HepG2 (cell line): ENCODE measurements around the gene DNM1. TPM values are rescaled to one million over a fixed set of nuclear protein-coding genes. Genes with fewer than 3 reads are reported as not detected.

Experiments
- ATAC-seq: fragments of 200-7000 bp; cut with Tn5 transposase; 3 replicates; pipeline ENCODE4 v1.9.1; 2020; ENCODE audit warnings: mild to moderate bottlenecking, moderate library complexity
- BruUV-seq: library from RNA; stranded (reverse); fragments of 400-500 nt; replicated peaks from 2 replicates; lab custom pipeline; 2021; lab: Mats Ljungman, UMichigan
- CTCF ChIA-PET: fragments of 300-600 bp; formaldehyde crosslinking; extraction: SDS; loops from one replicate; lab custom pipeline; 2021; ENCODE audit warnings: low total read pairs, inconsistent platforms, low intra/inter-chr PET ratio; lab: Yijun Ruan, JAX
- POLR2A ChIA-PET: fragments of 350-600 bp; sonication (Branson Sonifier 250); formaldehyde crosslinking; loops from one replicate; lab custom pipeline; 2020; ENCODE audit warnings: antibody characterized with exemption, inconsistent platforms; lab: Yijun Ruan, JAX
- DNase-seq: peaks from one replicate; pipeline ENCODE4 v3.0.0-alpha.2; 2015; ENCODE audit warnings: low spot score
- FAIRE-seq: peaks from 3 replicates; lab custom pipeline; 2011; peaks lifted over from hg19 to GRCh38; lab: Jason Lieb, UNC
- H2AFZ ChIP-seq: one replicate; pipeline ENCODE4 v1.6.1; 2011; ENCODE audit warnings: low read length, inconsistent platforms
- H3K27ac ChIP-seq: fragments of 300-600 bp; 3 replicates; pipeline ENCODE4 v1.8.0; 2011; ENCODE audit warnings: mixed run types, mild to moderate bottlenecking, mixed read lengths, low read length, inconsistent platforms; ENCODE audit not compliant: insufficient read depth; ENCODE audit errors: extremely low read length
- H3K27me3 ChIP-seq, 2 experiments: fragments of 200-600 bp in 1 of 2; 2 replicates in 1 of 2; 3 replicates in 1 of 2; pipeline versions ENCODE4 v1.6.0 to v1.8.0; 2011; ENCODE audit warnings: low read length in 2 of 2, mild to moderate bottlenecking in 2 of 2, moderate library complexity in 2 of 2, inconsistent platforms in 1 of 2; ENCODE audit not compliant: insufficient read depth in 2 of 2, control insufficient read depth in 1 of 2
- H3K36me3 ChIP-seq, 2 experiments: fragments of 200-600 bp in 1 of 2; replicated peaks in 1 of 2; 2 replicates in 1 of 2; 3 replicates in 1 of 2; pipeline versions ENCODE4 v1.5.1 to v1.8.0; 2011; ENCODE audit warnings: low read length in 2 of 2, inconsistent platforms in 1 of 2; ENCODE audit not compliant: insufficient read depth in 2 of 2, control insufficient read depth in 1 of 2
- H3K4me1 ChIP-seq: 2 replicates; pipeline ENCODE4 v1.5.1; 2012; ENCODE audit warnings: low read length, inconsistent platforms; ENCODE audit not compliant: insufficient read depth
- H3K4me2 ChIP-seq: 2 replicates; pipeline ENCODE4 v1.6.0; 2011; ENCODE audit warnings: low read depth, low read length, inconsistent platforms
- H3K4me3 ChIP-seq, 3 experiments: fragments of 200-600 bp in 1 of 3; sonication (generic), shearing (Covaris generic) in 1 of 3; replicated peaks in 1 of 3; 2 replicates each; pipeline ENCODE4 v1.5.1; 2011 to 2016; ENCODE audit warnings: low read length in 3 of 3, inconsistent platforms in 2 of 3, low read depth in 2 of 3, mild to moderate bottlenecking in 2 of 3, control low read depth in 1 of 3, mixed read lengths in 1 of 3; ENCODE audit not compliant: insufficient read depth in 1 of 3
- H3K79me2 ChIP-seq: one replicate; pipeline ENCODE4 v1.6.1; 2011; ENCODE audit warnings: low read length, inconsistent platforms; ENCODE audit not compliant: insufficient read depth
- H3K9ac ChIP-seq: 2 replicates; pipeline ENCODE4 v1.6.0; 2011; ENCODE audit warnings: mild to moderate bottlenecking, low read depth, low read length, inconsistent platforms; ENCODE audit not compliant: insufficient read depth
- H3K9me3 ChIP-seq: 2 replicates; pipeline ENCODE4 v1.5.1; 2012; ENCODE audit warnings: mild to moderate bottlenecking, low read length
- H4K20me1 ChIP-seq: 2 replicates; pipeline ENCODE4 v1.6.0; 2011; ENCODE audit warnings: inconsistent platforms, mild to moderate bottlenecking, low read length, moderate library complexity; ENCODE audit not compliant: insufficient read depth
- ELF3 ChIP-seq: IDR thresholded peaks from 2 replicates; pipeline ENCODE4 v1.6.1; 2016; ENCODE audit warnings: missing genetic modification reagents, missing compliant biosample characterization
- PATZ1 ChIP-seq: sonication (generic); formaldehyde crosslinking; IDR thresholded peaks from 2 replicates; pipeline ENCODE4 v1.4.0; 2020; ENCODE audit warnings: missing genetic modification reagents
- SOX5 ChIP-seq: IDR thresholded peaks from 2 replicates; pipeline ENCODE4 v1.6.1; 2016; ENCODE audit warnings: borderline replicate concordance
- TFAP4 ChIP-seq: sonication (generic); IDR thresholded peaks from 2 replicates; pipeline ENCODE4 v1.6.1; 2016; ENCODE audit warnings: low read depth, borderline replicate concordance
- ZNF281 ChIP-seq: sonication (generic); formaldehyde crosslinking; IDR thresholded peaks from 2 replicates; pipeline ENCODE4 v1.4.0; 2020; ENCODE audit warnings: missing genetic modification reagents, borderline replicate concordance
- WGBS: methylation state at CpG from one replicate; pipeline ENCODE4 v1.1.6; 2017; ENCODE audit warnings: low lambda C conversion rate; 5-methylcytosine and 5-hydroxymethylcytosine counted together
- in situ Hi-C: cut with HindIII; loops from 2 replicates; pipeline ENCODE4 v1.10.0; 2017; ENCODE audit warnings: low pct_unique_long_range_greater_than_20kb; ENCODE audit not compliant: extremely low pct_ligation_motif_present
- intact Hi-C: fragments of 100-400 bp; cut with micrococcal nuclease; formaldehyde crosslinking; loops from one replicate; pipeline ENCODE4 v1.10.0; 2022; ENCODE audit not compliant: unreplicated experiment
- polyA plus RNA-seq, 8 experiments: library from polyadenylated mRNA; depleted of rRNA in 3 of 8; stranded (reverse) in 7 of 8; unstranded in 1 of 8; fragments of >200 nt; fragmentation: Illumina TruSeq in 4 of 8; extraction: Trizol in 4 of 8; gene quantifications; 2 replicates each; pipeline versions ENCODE4 v1.2.1 to v1.2.3, GENCODE V29; 2011 to 2016; ENCODE audit warnings: low read depth in 4 of 8, missing spikeins in 1 of 8, mixed read lengths in 1 of 8; ENCODE audit not compliant: insufficient read depth in 1 of 8
- total RNA-seq, 5 experiments: library from RNA; depleted of rRNA; stranded (reverse); fragments of >200 nt; fragmentation: Illumina TruSeq; extraction: Trizol; gene quantifications; 2 replicates each; pipeline ENCODE4 v1.2.3, GENCODE V29; 2016; ENCODE audit warnings: low read depth in 1 of 5

Gene DNM1
- total and polyA plus RNA-seq, 2 of the 13 experiments (the other 11 are each of a cell fraction or from before 2014, with no cell fraction given) = 0.13 to 0.58 TPM

GRCh38 chr9:128244837-128245231 is 41.7 kb downstream of the DNM1 start:
- FAIRE-seq (no peak), ATAC-seq (peak; percentile 58), DNase-seq (peak; percentile 51)
- Histone ChIP-seq H3K4me1 (peaks cover 47% of the 10 kb centered on the region), H3K4me3 (peak overlapping the region; percentile 17 to 64 (median 26); a peak in 4 of 6 replicates), H3K9me3 (no peaks in the 10 kb centered on the region), H3K36me3 (no peaks in the 10 kb centered on the region), H3K27ac (no peak overlapping the region), H3K4me2 (peak overlapping the region; percentile 99), H4K20me1 (no peaks in the 10 kb centered on the region), H2AFZ (no peak overlapping the region), H3K27me3 (peaks cover 0 to 11% of the 10 kb centered on the region in 2 experiments; a peak in 1 of 5 replicates), H3K9ac (peak overlapping the region; percentile 56; the same call in 1 of the 2 replicates), H3K79me2 (no peaks in the 10 kb centered on the region)
- in situ Hi-C loops (no loop called here), intact Hi-C loops (no loop called here)
- CTCF ChIA-PET = no interaction called here
- 0% methylated on average over 5 of the region's 18 CpGs for WGBS
- POLR2A ChIA-PET = interaction anchor here (1.2 to 2.1 kb wide), 2 partner anchors 10 to 31 kb away, joined by 8 to 13 read pairs; partner anchors contain the start of genes GOLGA2 and SWI5
- TF ChIP-seq SOX5 (CRISPR knock-in tag) (no peak), ZNF281 (CRISPR knock-in tag) (peak; percentile 43; the same call in 1 of the 2 replicates), PATZ1 (CRISPR knock-in tag) (0 out of 2 replicates have a peak, but pooled peaks have one; percentile 42), ELF3 (0 out of 2 replicates have a peak, but pooled peaks have one; percentile 26), TFAP4 (peak; percentile 14; the same call in 1 of the 2 replicates)
- BruUV-seq = no TSS peak
